ENCODE data around the gene NAP1L4. TPM values are rescaled to one million over a fixed set of nuclear protein-coding genes. Genes with fewer than 3 reads are reported as not detected.
A peak's percentile ranks its signal among the peaks of the same experiment; 100 is the strongest.
"Not testable (repeated sequence)": the region's sequence is repeated elsewhere in the genome, so short reads cannot be mapped to it uniquely, and the experiment has no call there.

Gene NAP1L4
- polyA plus RNA-seq, 4 donors, result 173 to 202 (median 194) TPM

GRCh38 chr11:2912498-2912897 lies 79.6 kb downstream of the NAP1L4 start:
- DNase-seq (ENCODE audit: low read depth in 4 of 4, low spot score in 3 of 4), result peak in 1 of 4 donors; percentile 51

- no peak for DNase-seq (ENCODE audit: low read depth in 4 of 4, low spot score in 3 of 4)
Observed at GRCh38 chr11:2911785-2912391, 80.2 kb downstream of the NAP1L4 start.

GRCh38 chr11:2911088-2911784 lies 80.9 kb downstream of the NAP1L4 start:
- DNase-seq (ENCODE audit: low read depth in 4 of 4, low spot score in 3 of 4), result no peak

GRCh38 chr11:2910401-2910955 lies 81.7 kb downstream of the NAP1L4 start:
- DNase-seq (ENCODE audit: low read depth in 4 of 4, low spot score in 3 of 4), result no peak

GRCh38 chr11:2909133-2909902 lies 82.8 kb downstream of the NAP1L4 start:
- DNase-seq (ENCODE audit: low read depth in 4 of 4, low spot score in 3 of 4), result no peak

- DNase-seq (ENCODE audit: low read depth in 4 of 4, low spot score in 3 of 4), result no peak
Observed at GRCh38 chr11:2908130-2908529, 84.0 kb downstream of the NAP1L4 start.

GRCh38 chr11:2905299-2905698 lies 86.8 kb downstream of the NAP1L4 start:
- not testable (repeated sequence) for DNase-seq (ENCODE audit: low read depth in 4 of 4, low spot score in 3 of 4)

- no peak for DNase-seq (ENCODE audit: low read depth in 4 of 4, low spot score in 3 of 4)
Observed at GRCh38 chr11:2904153-2905052, 87.7 kb downstream of the NAP1L4 start.

- DNase-seq (ENCODE audit: low read depth in 4 of 4, low spot score in 3 of 4), result no peak
Observed at GRCh38 chr11:2903672-2904011, 88.5 kb downstream of the NAP1L4 start.

GRCh38 chr11:2902784-2903671 lies 89.1 kb downstream of the NAP1L4 start:
- no peak for DNase-seq (ENCODE audit: low read depth in 4 of 4, low spot score in 3 of 4)

GRCh38 chr11:2901854-2902783 lies 90.0 kb downstream of the NAP1L4 start:
- peak in 1 of 4 donors; percentile 62 for DNase-seq (ENCODE audit: low read depth in 4 of 4, low spot score in 3 of 4)

GRCh38 chr11:2901196-2901796 lies 90.8 kb downstream of the NAP1L4 start:
- no peak for DNase-seq (ENCODE audit: low read depth in 4 of 4, low spot score in 3 of 4)

- no peak for DNase-seq (ENCODE audit: low read depth in 4 of 4, low spot score in 3 of 4)
Observed at GRCh38 chr11:2899080-2899783, 92.9 kb downstream of the NAP1L4 start.

- no peak for DNase-seq (ENCODE audit: low read depth in 4 of 4, low spot score in 3 of 4)
Observed at GRCh38 chr11:2898366-2899079, 93.6 kb downstream of the NAP1L4 start.

- DNase-seq (ENCODE audit: low read depth in 4 of 4, low spot score in 3 of 4), result no peak
Observed at GRCh38 chr11:2897048-2897447, 95.1 kb downstream of the NAP1L4 start.

GRCh38 chr11:2896047-2896446 lies 96.1 kb downstream of the NAP1L4 start:
- no peak for DNase-seq (ENCODE audit: low read depth in 4 of 4, low spot score in 3 of 4)

Measured in right renal pelvis (tissue), 4 donors.